ENCODE measurements around the gene SCO2.

GRCh38 chr22:50532824-50533796, 7.7 kb upstream of the SCO2 start:
- TF ChIP-seq ZBTB34 (CRISPR knock-in tag; IDR thresholded peaks at IDR 0.05) (no peak), ZNF3 (CRISPR knock-in tag; IDR thresholded peaks at IDR 0.05) (no peak), DPF2 (CRISPR knock-in tag; IDR thresholded peaks at IDR 0.05; ENCODE audit: borderline replicate concordance, low read depth) (no peak), CREB3 (CRISPR knock-in tag; IDR thresholded peaks at IDR 0.05) (no peak), ZNF768 (CRISPR knock-in tag; IDR thresholded peaks at IDR 0.05) (no peak), FIP1L1 (IDR thresholded peaks at IDR 0.05; ENCODE audit: borderline replicate concordance, insufficient read depth, low read depth, low read length) (no peak), YY1 (IDR thresholded peaks at IDR 0.05; ENCODE audit: insufficient read depth, insufficient replicate concordance, low read depth, low read length) (no peak), HMGXB3 (CRISPR knock-in tag; IDR thresholded peaks at IDR 0.05; ENCODE audit: borderline replicate concordance) (no peak), POLR2AphosphoS5 (IDR thresholded peaks at IDR 0.05; ENCODE audit: low read depth, low read length) (0 out of 2 replicates have a peak, but pooled peaks have one; percentile 19), ARID4A (CRISPR knock-in tag; IDR thresholded peaks at IDR 0.05; ENCODE audit: borderline replicate concordance) (no peak), ELF3 (CRISPR knock-in tag; IDR thresholded peaks at IDR 0.05) (no peak), CTCF (CRISPR knock-in tag; IDR thresholded peaks at IDR 0.05) (no peak)

All from HepG2 (cell line).